CD4-positive, alpha-beta T cell treated with Interleukin-6 at 100 ng/mL for 8 hours (primary cell): ENCODE data around the gene NR1H3.

Source experiments
- DNase-seq: peaks from one replicate; pipeline ENCODE4 v3.0.0-alpha.2; 2020; ENCODE audit warnings: mixed read lengths, low spot score

Gene NR1H3

DNA sequence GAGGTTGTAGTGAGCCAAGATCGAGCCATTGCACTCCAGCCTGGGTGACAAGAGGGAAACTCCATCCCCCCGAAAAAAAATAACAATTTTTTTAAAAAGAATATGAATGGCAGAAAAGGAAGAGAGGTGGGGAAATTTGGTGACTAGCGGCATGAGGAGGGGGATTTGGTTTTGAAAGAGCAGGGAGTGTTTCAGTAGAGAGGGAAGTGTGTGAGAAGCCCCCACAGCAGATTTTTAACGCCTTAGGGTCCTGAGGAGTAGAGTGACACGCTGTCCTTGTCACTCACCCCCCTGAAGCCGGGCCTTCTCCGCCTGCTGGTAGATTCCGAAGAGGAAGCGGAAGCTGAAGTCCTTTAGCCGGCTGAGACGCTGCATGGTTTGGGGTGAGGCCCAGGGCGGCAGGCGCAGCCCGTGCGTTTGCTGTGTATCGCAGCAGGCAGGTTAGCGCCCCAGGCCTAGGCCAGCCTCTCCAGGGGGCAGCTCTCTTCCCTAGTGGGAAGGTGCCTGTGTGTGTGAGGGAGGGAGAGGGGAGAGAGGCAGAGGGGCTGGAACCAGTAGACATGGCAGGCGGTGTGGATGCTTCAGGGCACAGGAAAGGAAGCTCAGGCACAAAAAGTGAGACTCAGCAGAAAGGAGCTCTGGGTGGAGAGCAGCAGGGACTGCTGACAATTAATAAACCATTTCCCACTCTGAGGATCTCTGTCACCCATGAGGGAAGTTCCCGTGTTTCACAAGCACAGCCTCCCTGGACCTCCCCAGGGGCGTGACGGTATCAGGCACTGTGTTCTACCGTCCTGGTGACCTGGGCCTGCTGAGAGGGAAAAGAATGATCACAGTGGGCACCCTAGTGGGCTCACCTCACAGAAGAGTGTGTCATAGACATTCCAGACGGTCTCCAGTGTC, 13.1 kb upstream of the NR1H3 start:
- DNase-seq, result no peak

DNA sequence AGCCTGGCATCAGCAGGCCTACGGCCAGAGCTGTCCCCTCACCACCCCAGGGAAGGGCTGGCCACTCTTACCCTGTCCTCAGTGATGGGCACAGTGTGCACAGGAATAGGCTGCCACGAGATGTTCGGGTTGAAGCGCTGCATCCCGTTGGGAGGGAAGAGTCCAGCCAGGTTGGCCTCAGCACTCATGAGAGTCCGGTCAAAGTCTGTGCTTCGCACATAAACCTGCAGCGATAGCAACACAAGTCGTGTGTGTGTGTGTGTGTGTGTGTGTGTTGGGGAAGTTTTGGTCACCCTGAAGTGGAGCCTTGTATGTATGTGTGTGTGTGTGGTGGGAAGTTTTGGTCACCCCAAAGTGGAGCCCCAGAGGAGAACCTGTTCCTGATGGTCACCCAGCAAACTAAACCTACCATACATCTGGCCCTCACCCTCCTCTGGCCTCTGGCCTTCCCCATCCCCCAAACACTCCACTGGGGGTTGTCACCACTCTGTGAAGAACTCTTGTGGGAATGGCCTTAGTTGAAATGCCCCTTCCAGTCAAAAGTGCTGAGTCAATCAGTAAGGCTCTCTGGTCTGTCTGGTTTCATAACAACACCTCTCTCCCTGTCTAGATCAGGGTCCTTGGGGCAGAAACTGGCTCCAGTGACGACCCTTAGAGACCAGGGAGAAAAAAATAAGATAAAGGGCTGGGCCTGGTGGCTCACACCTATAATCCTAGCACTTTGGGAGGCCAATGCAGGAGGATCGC, 12.0 kb upstream of the NR1H3 start:
- DNase-seq, result no peak

- no peak for DNase-seq
Observed at GRCh38 chr11:47247502-47247901, 10.3 kb upstream of the NR1H3 start.

DNA sequence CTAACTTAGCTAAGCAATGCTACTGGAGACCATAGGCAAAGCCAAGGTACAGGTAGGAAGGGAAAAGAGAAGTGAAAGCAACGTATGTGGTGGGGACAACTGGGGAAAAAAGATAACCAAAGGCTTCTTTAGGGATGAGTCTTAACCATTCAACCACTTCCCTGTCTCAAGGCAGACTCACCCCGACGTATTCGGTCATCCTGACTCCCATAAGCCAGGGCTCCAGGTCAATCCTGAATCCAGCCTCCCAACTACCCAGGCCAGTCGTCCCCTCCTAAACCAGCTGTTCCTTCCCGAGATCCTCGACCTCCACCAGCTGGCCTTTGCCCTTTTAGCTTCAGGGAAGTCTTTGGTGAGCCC, 9.5 kb upstream of the NR1H3 start:
- no peak for DNase-seq

DNA sequence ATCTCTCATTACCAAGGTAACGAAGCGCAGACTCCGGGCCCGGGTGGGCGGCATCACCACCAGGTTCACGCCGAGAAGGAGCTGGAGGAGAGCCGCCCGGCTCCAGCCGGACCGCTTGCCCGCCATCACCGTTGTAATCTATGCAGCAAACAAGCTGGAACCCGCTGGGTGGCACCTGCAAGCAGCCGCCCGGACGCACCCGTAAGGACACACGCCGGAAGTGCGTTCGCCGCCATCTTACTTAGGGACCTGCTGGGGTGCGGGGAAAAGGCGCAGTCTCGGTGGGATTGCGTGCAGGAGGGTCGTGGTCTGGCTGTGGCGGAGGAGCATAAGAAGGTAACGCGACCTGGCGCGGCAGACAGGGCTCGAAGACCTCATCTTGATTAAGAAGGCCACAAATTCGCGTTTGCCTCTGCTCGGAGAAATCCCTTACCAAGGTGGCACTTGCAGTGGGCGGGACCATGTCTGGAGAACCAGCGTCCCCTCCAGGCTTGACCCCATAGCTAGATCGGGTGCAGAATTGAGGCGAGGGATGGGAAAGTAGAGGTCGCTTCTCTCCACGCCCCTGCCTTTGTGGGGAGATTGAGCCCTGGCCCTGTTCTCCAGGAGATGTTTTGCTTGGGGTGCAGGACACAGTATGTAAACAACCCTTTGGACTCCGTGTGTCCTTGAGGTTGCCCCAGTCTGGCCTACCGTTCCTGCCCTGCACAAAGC, 9.0 kb upstream of the NR1H3 start, which contains the start of gene ACP2:
TSS of gene ACP2 (minus strand) at position 151 of the 714 bp plus-strand sequence. CDS start at position 126, 25 bp downstream.
- peak; percentile 85 for DNase-seq

DNA sequence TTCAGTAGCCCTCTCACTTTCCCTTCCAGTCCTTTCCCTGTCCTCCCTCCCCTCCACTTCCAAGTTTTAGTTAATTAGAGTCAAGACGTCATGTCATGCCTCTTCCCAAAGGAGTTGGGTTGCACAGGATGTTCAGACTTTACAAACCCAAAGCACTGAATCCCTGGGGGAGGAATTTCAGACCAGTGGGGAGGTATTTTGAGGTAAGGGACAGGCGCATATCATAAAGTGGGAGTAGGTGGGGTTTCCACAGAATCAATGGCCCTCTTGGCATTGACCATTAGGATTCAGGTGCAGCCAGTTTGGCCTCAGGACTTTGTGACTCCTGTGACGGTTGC, 8.4 kb upstream of the NR1H3 start:
- no peak for DNase-seq

GRCh38 chr11:47251751-47252150, 6.0 kb upstream of the NR1H3 start:
- DNase-seq, result no peak

- DNase-seq, result no peak
Observed at GRCh38 chr11:47253660-47254059, 4.1 kb upstream of the NR1H3 start.

DNA sequence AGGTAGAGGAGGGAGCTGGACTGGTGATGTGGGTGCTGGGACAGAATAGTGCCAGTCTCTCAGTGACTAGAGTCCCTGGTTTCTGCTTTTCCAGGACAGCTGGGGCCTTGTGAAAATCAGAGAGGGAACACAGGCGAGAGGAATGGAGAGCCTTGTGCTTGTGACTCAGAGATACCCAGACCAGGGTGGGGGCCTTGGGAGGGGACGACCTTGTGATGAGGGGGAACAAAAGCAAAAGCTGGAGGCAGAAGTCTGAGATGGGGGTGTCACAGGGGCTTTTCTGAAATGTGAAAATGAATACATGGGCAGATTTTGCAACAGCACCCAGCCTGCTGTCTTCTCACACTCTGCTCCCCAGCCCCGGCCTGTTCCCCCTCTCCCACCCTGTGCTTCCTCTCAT, 3.4 kb upstream of the NR1H3 start:
- DNase-seq, result no peak

GRCh38 chr11:47256374-47256773, 1.4 kb upstream of the NR1H3 start:
- no peak for DNase-seq

DNA sequence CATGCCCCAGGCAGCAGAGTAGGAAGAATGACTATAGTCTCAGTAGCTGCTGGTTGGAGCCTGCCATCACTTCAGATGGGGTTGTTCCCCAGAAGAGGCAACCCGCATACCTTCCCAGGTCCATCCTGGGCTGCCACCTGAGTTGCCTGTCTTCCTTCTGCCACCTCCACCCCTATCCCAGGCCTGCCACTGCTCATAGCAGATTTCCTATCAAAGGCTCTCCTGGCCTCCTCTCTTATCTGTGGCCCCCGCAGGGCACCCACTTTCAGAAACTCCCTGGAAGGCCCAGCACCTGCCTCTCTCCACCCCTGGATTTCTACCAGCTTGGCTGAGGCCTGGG, 649 bp upstream of the NR1H3 start:
- DNase-seq, result no peak

- DNase-seq, result no peak
Observed at GRCh38 chr11:47258317-47258902, 614 bp downstream of the NR1H3 start.

DNA sequence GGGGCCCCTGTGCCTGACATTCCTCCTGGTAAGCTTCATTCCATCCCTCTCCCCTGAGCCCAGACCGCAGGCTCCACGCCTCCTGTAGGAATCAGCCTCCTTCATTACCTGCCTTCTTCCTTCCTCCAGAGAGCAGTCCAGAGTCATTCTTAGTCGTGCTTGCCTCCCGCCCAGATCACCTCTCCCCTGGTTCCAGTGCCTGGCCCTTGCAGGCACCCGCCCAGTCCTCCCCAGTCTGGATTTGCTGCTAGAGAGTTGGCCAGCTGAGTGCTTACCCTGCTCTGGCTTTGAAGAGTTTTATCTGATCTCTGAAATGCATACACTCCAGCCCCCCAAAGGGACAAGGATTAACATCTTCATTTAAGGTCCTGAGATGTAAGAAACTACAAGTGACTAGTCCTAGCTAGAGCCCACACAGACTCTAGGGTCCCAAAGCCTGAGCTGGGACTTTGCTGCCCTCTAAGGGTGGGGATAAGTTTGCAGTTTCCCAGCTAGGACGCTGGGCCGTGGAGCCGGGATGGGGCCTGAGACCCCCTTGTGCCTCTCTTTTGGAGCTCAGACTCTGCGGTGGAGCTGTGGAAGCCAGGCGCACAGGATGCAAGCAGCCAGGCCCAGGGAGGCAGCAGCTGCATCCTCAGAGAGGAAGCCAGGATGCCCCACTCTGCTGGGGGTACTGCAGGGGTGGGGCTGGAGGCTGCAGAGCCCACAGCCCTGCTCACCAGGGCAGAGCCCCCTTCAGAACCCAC, 1.6 kb downstream of the NR1H3 start:
- peak; percentile 15 for DNase-seq

GRCh38 chr11:47260366-47260765, 2.6 kb downstream of the NR1H3 start:
- no peak for DNase-seq

GRCh38 chr11:47261291-47261800, 3.5 kb downstream of the NR1H3 start:
- DNase-seq, result no peak

- no peak for DNase-seq
Observed at GRCh38 chr11:47264119-47264518, 6.3 kb downstream of the NR1H3 start.

DNA sequence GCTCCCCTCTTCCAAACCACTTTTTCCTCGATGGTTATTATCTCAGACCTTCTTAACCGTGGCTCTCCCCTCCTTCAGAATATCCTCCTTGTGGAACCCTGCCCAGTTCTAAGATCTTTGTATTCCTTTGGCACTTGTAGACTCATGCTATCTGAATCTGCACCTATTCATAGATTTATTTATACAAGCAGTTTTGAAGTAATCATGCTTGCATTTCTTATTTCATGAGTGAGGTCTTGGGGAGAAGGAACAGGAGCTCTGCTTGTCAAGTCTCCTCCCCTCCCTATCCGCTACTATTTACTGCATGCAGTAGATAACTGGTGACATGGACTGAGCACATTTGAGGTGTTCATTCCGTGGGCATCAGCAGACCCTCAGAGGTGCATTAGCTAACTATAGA, 6.7 kb downstream of the NR1H3 start:
- DNase-seq, result no peak

DNA sequence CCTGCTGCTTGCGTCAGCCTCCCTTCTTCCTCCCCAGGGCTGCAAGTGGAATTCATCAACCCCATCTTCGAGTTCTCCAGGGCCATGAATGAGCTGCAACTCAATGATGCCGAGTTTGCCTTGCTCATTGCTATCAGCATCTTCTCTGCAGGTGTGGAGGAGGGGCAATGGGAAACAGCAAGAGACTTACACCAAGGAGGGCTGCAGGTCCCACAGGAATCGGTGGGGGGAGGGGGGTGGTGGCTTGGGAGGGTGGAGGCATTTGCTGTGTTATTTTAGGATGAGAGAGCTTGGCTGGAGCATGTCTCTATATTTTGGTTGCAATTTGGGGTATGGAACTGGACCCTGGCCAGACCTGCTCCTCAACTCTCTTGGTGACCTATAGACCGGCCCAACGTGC, 10.1 kb downstream of the NR1H3 start:
- DNase-seq, result no peak

- DNase-seq, result no peak
Observed at GRCh38 chr11:47268448-47269001, 10.7 kb downstream of the NR1H3 start.

GRCh38 chr11:47269002-47269828, 11.4 kb downstream of the NR1H3 start:
- DNase-seq, result peak; percentile 86
